Naive thymus-derived CD8-positive, alpha-beta T cell (primary cell): ENCODE measurements around the gene GALNT10. TPM values are rescaled to one million over a fixed set of nuclear protein-coding genes. Genes with fewer than 3 reads are reported as not detected.

Experiments
- ATAC-seq, 2 donors: fragments of 150-1000 bp; cut with Tn5 transposase in 1 of 2; sonication (Bioruptor Pico), chemical (Tn5 transposase) in 1 of 2; 1 replicate in 1 of 2; 2 replicates in 1 of 2; pipeline ENCODE4 v1.10.0; 2021; ENCODE audit warnings: mild to moderate bottlenecking in 2 of 2, moderate library complexity in 2 of 2
- POLR2A ChIA-PET: fragments of 350-600 bp; sonication (Branson Sonifier 250); formaldehyde crosslinking; loops from one replicate; lab custom pipeline; 2021; ENCODE audit warnings: antibody characterized with exemption; lab: Charles Lee
- DNase-seq, 10 donors: peaks; one replicate each; pipeline versions ENCODE4 v3.0.0 to v3.0.0-alpha.2; 2020 to 2022
- H3K27ac Mint-ChIP-seq, 10 donors: one replicate each; pipeline ENCODE4 v1.8.0; 2020 to 2022; ENCODE audit warnings: mild to moderate bottlenecking in 10 of 10, mixed read lengths in 10 of 10, moderate library complexity in 4 of 10, inconsistent platforms in 1 of 10
- H3K27me3 Mint-ChIP-seq, 5 donors: one replicate each; pipeline ENCODE4 v1.8.0; 2021 to 2022; ENCODE audit warnings: mixed read lengths in 5 of 5
- H3K36me3 Mint-ChIP-seq, 3 donors: one replicate each; pipeline ENCODE4 v1.8.0; 2020 to 2022; ENCODE audit warnings: mixed read lengths in 3 of 3, mild to moderate bottlenecking in 2 of 3, inconsistent platforms in 1 of 3
- H3K4me1 Mint-ChIP-seq, 4 donors: one replicate each; pipeline ENCODE4 v1.8.0; 2021 to 2022; ENCODE audit warnings: mixed read lengths in 4 of 4
- H3K4me3 Mint-ChIP-seq, 10 donors: one replicate each; pipeline ENCODE4 v1.8.0; 2020 to 2022; ENCODE audit warnings: mild to moderate bottlenecking in 10 of 10, mixed read lengths in 10 of 10, moderate library complexity in 6 of 10, inconsistent platforms in 1 of 10
- H3K9me3 Mint-ChIP-seq, 9 donors: one replicate each; pipeline ENCODE4 v1.8.0; 2020 to 2022; ENCODE audit warnings: mixed read lengths in 9 of 9, mild to moderate bottlenecking in 3 of 9, inconsistent platforms in 1 of 9, moderate library complexity in 1 of 9
- polyA plus RNA-seq, 3 donors: library from polyadenylated mRNA; unstranded; fragments of 300-500 nt; fragmentation: Illumina TruSeq; gene quantifications; one replicate each; pipeline ENCODE4 v1.2.3, GENCODE V29; 2021
- total RNA-seq, 8 experiments: library from RNA in 2 of 8; stranded (reverse) in 2 of 8; gene quantifications; one replicate each; pipeline ENCODE4 v1.2.3 and lab custom pipeline; 2021 to 2026

Gene GALNT10
- total and polyA plus RNA-seq, 5 experiments from 2014 or later = 6.9 to 51.1 (median 15.8) TPM

DNA sequence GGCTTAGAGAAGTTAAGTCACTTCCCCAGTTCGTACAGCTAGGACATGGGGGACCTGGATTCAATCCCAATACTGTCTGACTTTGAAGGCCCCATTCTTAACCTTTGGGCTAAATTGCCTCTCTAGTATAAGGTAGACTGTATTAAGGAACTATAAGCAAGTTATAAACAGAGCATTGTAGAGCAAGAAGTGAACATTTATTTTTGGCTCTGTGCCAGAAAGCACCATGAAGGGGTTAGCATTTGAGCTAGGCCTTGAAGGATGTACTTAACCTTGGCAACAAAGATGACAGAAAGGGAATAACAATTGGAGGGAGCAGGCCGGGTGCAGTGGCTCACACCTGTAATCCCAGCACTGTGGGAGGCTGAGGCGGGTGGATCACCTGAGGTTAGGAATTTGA is 32.8 kb downstream of the GALNT10 start:
- Mint-ChIP-seq H3K27ac (peak overlapping the region in 4 of 10 donors; percentile 8 to 96 (median 68)), H3K4me1 (peaks cover 12 to 56% (median 38%) of the 10 kb centered on the region in 4 donors), H3K9me3 (peaks cover 2 to 15% (median 9%) of the 10 kb centered on the region in 9 donors), H3K36me3 (peaks cover 12 to 20% (median 13%) of the 10 kb centered on the region in 3 donors), H3K4me3 (no peak overlapping the region), H3K27me3 (no peaks in the 10 kb centered on the region)
- no peak for DNase-seq
- no peak for ATAC-seq
- POLR2A ChIA-PET = no interaction called here

GRCh38 chr5:154227090-154227489 is 36.6 kb downstream of the GALNT10 start:
- H3K27me3 Mint-ChIP-seq = no peaks in the 10 kb centered on the region
- H3K36me3 Mint-ChIP-seq = peaks cover 18 to 34% (median 21%) of the 10 kb centered on the region in 3 donors
- no peak overlapping the region for H3K4me3 Mint-ChIP-seq
- H3K4me1 Mint-ChIP-seq = peaks cover 11 to 51% (median 36%) of the 10 kb centered on the region in 4 donors
- no peak overlapping the region for H3K27ac Mint-ChIP-seq
- H3K9me3 Mint-ChIP-seq = peaks cover 2 to 15% (median 10%) of the 10 kb centered on the region in 9 donors
- POLR2A ChIA-PET = no interaction called here
- no peak for ATAC-seq
- no peak for DNase-seq

GRCh38 chr5:154228696-154229095 is 38.2 kb downstream of the GALNT10 start:
- peak overlapping the region in 1 of 10 donors; percentile 71 for H3K4me3 Mint-ChIP-seq
- H3K4me1 Mint-ChIP-seq = peaks cover 16 to 52% (median 34%) of the 10 kb centered on the region in 4 donors
- H3K27ac Mint-ChIP-seq = peak overlapping the region in 4 of 10 donors; percentile 4 to 75 (median 60)
- H3K9me3 Mint-ChIP-seq = peaks cover 2 to 15% (median 10%) of the 10 kb centered on the region in 9 donors
- H3K27me3 Mint-ChIP-seq = no peaks in the 10 kb centered on the region
- H3K36me3 Mint-ChIP-seq = peaks cover 18 to 36% (median 21%) of the 10 kb centered on the region in 3 donors
- POLR2A ChIA-PET = no interaction called here
- no peak for DNase-seq
- no peak for ATAC-seq

DNA sequence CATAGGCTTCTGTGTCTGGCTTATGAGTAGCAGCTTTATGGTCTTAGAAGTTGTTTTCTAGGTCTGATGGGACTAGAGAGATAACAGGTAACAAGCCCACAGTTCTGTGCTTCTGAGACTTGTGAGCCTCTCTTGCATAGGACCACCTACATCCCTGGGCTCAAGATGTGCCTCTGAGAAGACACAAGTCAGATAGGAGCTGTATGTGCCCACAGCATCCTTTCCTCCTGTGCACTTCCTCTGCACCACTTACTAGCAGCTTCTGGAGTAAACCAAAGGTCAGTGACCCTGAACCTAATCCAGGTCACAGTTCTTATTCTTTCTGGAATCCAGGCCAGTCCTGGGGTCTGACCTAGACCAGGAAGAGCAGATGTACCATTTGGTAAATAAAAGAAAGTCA is 40.0 kb downstream of the GALNT10 start:
- DNase-seq = no peak
- peaks cover 18 to 64% (median 48%) of the 10 kb centered on the region in 4 donors for H3K4me1 Mint-ChIP-seq
- no peak for ATAC-seq
- POLR2A ChIA-PET = no interaction called here
- H3K27me3 Mint-ChIP-seq = no peaks in the 10 kb centered on the region
- peak overlapping the region in 3 of 10 donors; percentile 6 to 27 (median 13) for H3K27ac Mint-ChIP-seq
- H3K9me3 Mint-ChIP-seq = peaks cover 2 to 15% (median 10%) of the 10 kb centered on the region in 9 donors
- peaks cover 18 to 36% (median 21%) of the 10 kb centered on the region in 3 donors for H3K36me3 Mint-ChIP-seq
- no peak overlapping the region for H3K4me3 Mint-ChIP-seq

DNA sequence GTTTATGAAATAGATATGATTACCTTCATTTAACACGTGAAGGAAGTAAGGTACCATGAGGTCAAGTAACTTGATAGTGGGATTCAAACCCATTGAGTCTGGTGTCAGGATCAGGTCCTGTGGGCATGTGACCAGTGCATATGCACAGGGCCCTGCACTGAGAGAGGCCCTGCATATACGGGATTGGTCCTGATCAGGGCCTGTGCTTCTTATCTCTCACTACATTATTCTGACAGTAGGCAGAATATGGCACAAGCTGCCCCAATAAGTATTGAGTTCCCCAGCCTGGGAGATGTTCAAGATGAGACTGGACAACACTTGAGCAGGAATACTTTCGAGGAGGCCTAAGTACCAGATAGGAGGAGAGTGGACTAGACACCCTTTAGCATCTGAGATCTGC is 44.0 kb downstream of the GALNT10 start:
- peaks cover 20 to 86% (median 67%) of the 10 kb centered on the region in 4 donors for H3K4me1 Mint-ChIP-seq
- H3K27me3 Mint-ChIP-seq = no peaks in the 10 kb centered on the region

DNA sequence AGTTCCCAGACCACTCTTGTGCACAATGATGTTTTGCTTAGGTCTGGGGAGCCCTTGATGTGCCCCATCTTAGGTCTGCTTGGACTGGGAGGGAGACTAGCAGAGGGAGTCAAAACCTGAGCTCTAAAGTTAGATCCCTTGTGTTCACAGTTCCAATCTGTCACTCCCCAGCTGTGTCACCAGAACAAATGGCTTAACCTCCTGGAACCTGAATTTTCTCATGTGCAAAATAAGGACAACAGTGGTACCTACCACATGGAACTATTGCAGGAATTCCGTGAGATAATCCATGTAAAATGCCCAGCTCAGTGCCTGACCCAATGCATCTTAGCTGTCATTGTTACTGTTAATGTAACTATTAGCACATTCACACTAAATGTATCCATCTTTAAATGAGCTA is 45.5 kb downstream of the GALNT10 start:
- POLR2A ChIA-PET = interaction anchor here (0.5 to 1.0 kb wide), 2 partner anchors 75 to 197 kb away, joined by 3 read pairs; partner anchors contain the start of genes FAM114A2 and MFAP3

More for the DNA sequence above, 44.0 kb downstream of the GALNT10 start:
- no peak for DNase-seq
- Mint-ChIP-seq H3K36me3 (peaks cover 0 to 11% (median 8%) of the 10 kb centered on the region in 3 donors), H3K27ac (no peak overlapping the region), H3K4me3 (no peak overlapping the region), H3K9me3 (no peaks in the 10 kb centered on the region)
- POLR2A ChIA-PET = no interaction called here
- no peak for ATAC-seq

GRCh38 chr5:154236536-154237375 is 46.2 kb downstream of the GALNT10 start:
- no peak for ATAC-seq

More for the DNA sequence above, 45.5 kb downstream of the GALNT10 start:
- ATAC-seq (no peak), DNase-seq (no peak)
- Mint-ChIP-seq H3K4me1 (peaks cover 21 to 84% (median 64%) of the 10 kb centered on the region in 4 donors), H3K9me3 (no peaks in the 10 kb centered on the region), H3K4me3 (no peak overlapping the region), H3K27ac (no peak overlapping the region), H3K27me3 (no peaks in the 10 kb centered on the region), H3K36me3 (peaks cover 0 to 4% (median 1%) of the 10 kb centered on the region in 3 donors)

GRCh38 chr5:154237376-154237743 is 46.8 kb downstream of the GALNT10 start:
- Mint-ChIP-seq H3K9me3 (no peaks in the 10 kb centered on the region), H3K4me3 (no peak overlapping the region), H3K4me1 (peaks cover 19 to 79% (median 62%) of the 10 kb centered on the region in 4 donors), H3K27ac (peak overlapping the region in 1 of 10 donors; percentile 17), H3K36me3 (peaks cover 0 to under 1% (median 0%) of the 10 kb centered on the region in 3 donors), H3K27me3 (no peaks in the 10 kb centered on the region)
- POLR2A ChIA-PET = no interaction called here
- ATAC-seq = no peak
- DNase-seq = no peak

More at GRCh38 chr5:154236536-154237375, 46.2 kb downstream of the GALNT10 start:
- POLR2A ChIA-PET = no interaction called here
- Mint-ChIP-seq H3K27ac (peak overlapping the region in 1 of 10 donors; percentile 36), H3K4me1 (peaks cover 20 to 78% (median 64%) of the 10 kb centered on the region in 4 donors), H3K27me3 (no peaks in the 10 kb centered on the region), H3K9me3 (no peaks in the 10 kb centered on the region), H3K4me3 (no peak overlapping the region), H3K36me3 (peaks cover 0 to 3% (median 0%) of the 10 kb centered on the region in 3 donors)
- DNase-seq = no peak

- peak overlapping the region in 1 of 10 donors; percentile 17 for H3K27ac Mint-ChIP-seq
- peaks cover 0 to 2% (median 0%) of the 10 kb centered on the region in 3 donors for H3K36me3 Mint-ChIP-seq
- ATAC-seq (no peak), DNase-seq (no peak)
- H3K4me1 Mint-ChIP-seq = peaks cover 22 to 85% (median 63%) of the 10 kb centered on the region in 4 donors
- no peaks in the 10 kb centered on the region for H3K9me3 Mint-ChIP-seq
- H3K4me3 Mint-ChIP-seq = no peak overlapping the region
- POLR2A ChIA-PET = interaction anchor here (1.3 kb wide), 1 partner anchor 48 kb away, joined by 6 read pairs; the partner anchor contains the start of gene GALNT10
- no peaks in the 10 kb centered on the region for H3K27me3 Mint-ChIP-seq
Observed at GRCh38 chr5:154237946-154238345, 47.4 kb downstream of the GALNT10 start.

GRCh38 chr5:154238776-154239481 is 48.4 kb downstream of the GALNT10 start:
- Mint-ChIP-seq H3K9me3 (no peaks in the 10 kb centered on the region), H3K27me3 (no peaks in the 10 kb centered on the region), H3K27ac (peak overlapping the region in 5 of 10 donors; percentile 14 to 79 (median 18)), H3K4me1 (peaks cover 20 to 88% (median 60%) of the 10 kb centered on the region in 4 donors), H3K4me3 (peak overlapping the region in 1 of 10 donors; percentile 0), H3K36me3 (peaks cover 0 to 2% (median 0%) of the 10 kb centered on the region in 3 donors)
- DNase-seq (no peak), ATAC-seq (no peak)
- POLR2A ChIA-PET = interaction anchor here (1.3 kb wide), 1 partner anchor 49 kb away, joined by 6 read pairs; the partner anchor contains the start of gene GALNT10

DNA sequence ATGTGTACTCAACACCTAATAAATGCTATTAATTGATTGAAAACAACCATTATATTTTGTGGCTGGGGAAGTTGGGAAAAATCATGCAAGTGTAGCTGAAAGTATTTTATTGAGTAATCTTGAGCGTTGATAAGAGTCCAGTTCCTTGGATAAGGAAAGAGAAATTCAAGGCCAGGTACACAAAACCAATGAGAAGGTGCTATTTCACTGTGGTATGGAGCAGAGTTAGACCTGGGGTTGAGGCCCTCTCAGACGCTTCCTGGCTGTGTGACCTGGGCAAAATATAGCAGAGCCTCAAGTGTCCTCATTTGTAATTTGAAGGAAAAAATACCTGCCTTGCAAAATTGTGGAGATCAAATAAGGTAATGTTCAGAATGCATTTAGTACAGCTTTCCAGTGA is 50.1 kb downstream of the GALNT10 start:
- no peaks in the 10 kb centered on the region for H3K27me3 Mint-ChIP-seq
- peaks cover 23 to 74% (median 54%) of the 10 kb centered on the region in 4 donors for H3K4me1 Mint-ChIP-seq
- peaks cover 0 to 2% (median 0%) of the 10 kb centered on the region in 3 donors for H3K36me3 Mint-ChIP-seq
- no peak for ATAC-seq
- no peak for DNase-seq
- H3K27ac Mint-ChIP-seq = no peak overlapping the region
- no peak overlapping the region for H3K4me3 Mint-ChIP-seq
- POLR2A ChIA-PET = no interaction called here
- H3K9me3 Mint-ChIP-seq = peaks cover 0 to 5% (median 0%) of the 10 kb centered on the region in 9 donors

DNA sequence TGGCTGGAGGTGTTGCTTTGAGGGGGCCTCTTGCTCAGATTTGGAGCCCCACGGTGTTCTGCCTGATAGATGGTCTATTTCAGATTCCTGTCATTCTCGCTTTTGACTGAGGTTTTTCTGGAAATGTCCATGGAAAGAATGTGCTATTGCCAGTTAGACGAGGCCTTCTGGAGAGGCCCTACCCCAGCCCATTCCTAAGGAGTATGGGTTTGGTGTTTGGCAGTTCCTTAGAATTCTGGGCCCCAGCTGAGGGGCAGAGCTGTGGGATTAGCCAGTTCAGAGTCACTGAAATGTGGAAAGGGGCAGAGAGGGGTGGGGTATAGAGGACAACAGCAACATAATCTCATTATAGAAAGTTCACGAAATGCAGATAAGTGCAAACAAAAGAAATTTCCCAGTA is 50.5 kb downstream of the GALNT10 start:
- ATAC-seq (no peak), DNase-seq (no peak)
- Mint-ChIP-seq H3K9me3 (peaks cover 0 to 5% (median 0%) of the 10 kb centered on the region in 9 donors), H3K27me3 (no peaks in the 10 kb centered on the region), H3K27ac (no peak overlapping the region), H3K4me1 (peaks cover 23 to 70% (median 50%) of the 10 kb centered on the region in 4 donors), H3K36me3 (peaks cover 0 to 2% (median 0%) of the 10 kb centered on the region in 3 donors), H3K4me3 (no peak overlapping the region)
- POLR2A ChIA-PET = no interaction called here
